Measurements from ENCODE around the gene HNRNPUL1.
A peak's percentile ranks its signal among the peaks of the same experiment; 100 is the strongest.

Gene HNRNPUL1

DNA sequence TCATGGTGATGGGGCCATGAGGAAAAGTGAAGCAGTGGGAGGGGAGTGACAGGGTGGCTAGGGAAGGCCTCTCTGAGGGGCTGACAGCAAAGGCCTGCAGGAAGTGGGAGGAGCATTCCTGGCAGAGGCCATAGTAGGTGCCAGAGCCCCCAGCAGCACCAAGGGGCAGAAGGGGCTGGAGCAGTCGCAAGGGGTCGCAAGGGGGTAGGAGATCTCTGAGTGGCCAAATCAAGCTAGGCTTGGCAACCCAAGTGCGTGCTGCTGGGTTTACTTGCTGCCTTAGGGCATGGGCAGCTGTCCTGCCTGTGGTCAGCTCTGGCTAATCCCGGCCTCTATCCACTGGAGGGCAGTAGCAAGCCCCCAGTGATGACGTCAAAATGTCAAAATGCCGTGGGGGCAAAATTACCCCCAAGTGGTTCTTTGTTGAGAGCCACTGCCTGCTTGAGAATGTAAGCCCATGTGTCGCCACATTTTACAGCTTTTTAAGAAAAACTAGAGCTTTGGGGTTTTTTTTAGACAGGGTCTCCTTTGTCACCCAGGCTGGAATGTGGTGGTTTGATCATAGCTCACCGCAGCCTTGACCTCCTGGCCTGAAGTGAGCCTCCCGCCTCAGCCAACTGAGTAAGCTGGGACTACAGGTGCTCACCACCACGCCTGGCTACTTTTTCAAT lies 57.6 kb downstream of the HNRNPUL1 start:
- no peak overlapping the region for H3K4me3 ChIP-seq (ENCODE audit: low read length in 2 of 2)
- peak overlapping the region; percentile 93 for H3K27ac ChIP-seq (ENCODE audit: low read length)
- no peak overlapping the region for H3K9ac ChIP-seq (ENCODE audit: low read length in 2 of 2)
- no peaks in the 10 kb centered on the region for H3K27me3 ChIP-seq (ENCODE audit: control insufficient read depth in 1 of 2, insufficient read depth in 2 of 2, low read length in 2 of 2)
- peaks cover 48% of the 10 kb centered on the region for H3K4me1 ChIP-seq (ENCODE audit: control insufficient read depth, insufficient read depth, low read length)
- H3K9me3 ChIP-seq (ENCODE audit: control insufficient read depth in 2 of 2, low read length in 2 of 2): no peaks in the 10 kb centered on the region
- H3K36me3 ChIP-seq (ENCODE audit: control insufficient read depth in 2 of 2, insufficient read depth in 2 of 2, low read length in 2 of 2): peaks cover 35 to 38% of the 10 kb centered on the region in 2 donors

DNA sequence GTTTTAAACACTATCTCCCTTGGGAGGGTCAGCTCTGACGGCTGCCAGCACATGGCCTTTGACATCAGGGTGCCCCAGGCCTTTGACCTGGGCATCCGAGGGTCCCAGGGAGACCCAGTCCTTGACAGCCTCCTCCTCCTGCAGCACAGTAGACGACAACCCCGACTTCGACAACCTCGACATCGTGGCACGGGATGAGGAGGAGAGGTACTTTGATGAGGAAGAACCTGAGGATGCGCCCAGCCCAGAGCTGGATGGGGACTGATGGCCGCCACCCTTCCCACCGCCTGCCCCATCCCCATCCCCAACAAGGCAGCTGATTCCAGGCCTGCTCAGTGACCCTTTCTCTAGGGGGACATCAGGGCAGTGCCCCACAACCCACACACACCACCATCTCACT lies 58.3 kb downstream of the HNRNPUL1 start:
- H3K27ac ChIP-seq (ENCODE audit: low read length): peak overlapping the region; percentile 93
- no peaks in the 10 kb centered on the region for H3K27me3 ChIP-seq (ENCODE audit: control insufficient read depth in 1 of 2, insufficient read depth in 2 of 2, low read length in 2 of 2)
- H3K36me3 ChIP-seq (ENCODE audit: control insufficient read depth in 2 of 2, insufficient read depth in 2 of 2, low read length in 2 of 2): peaks cover 28 to 31% of the 10 kb centered on the region in 2 donors
- H3K9me3 ChIP-seq (ENCODE audit: control insufficient read depth in 2 of 2, low read length in 2 of 2): no peaks in the 10 kb centered on the region
- H3K9ac ChIP-seq (ENCODE audit: low read length in 2 of 2): peak overlapping the region in 1 of 2 donors; percentile 39
- no peak overlapping the region for H3K4me3 ChIP-seq (ENCODE audit: low read length in 2 of 2)
- peaks cover 48% of the 10 kb centered on the region for H3K4me1 ChIP-seq (ENCODE audit: control insufficient read depth, insufficient read depth, low read length)

DNA sequence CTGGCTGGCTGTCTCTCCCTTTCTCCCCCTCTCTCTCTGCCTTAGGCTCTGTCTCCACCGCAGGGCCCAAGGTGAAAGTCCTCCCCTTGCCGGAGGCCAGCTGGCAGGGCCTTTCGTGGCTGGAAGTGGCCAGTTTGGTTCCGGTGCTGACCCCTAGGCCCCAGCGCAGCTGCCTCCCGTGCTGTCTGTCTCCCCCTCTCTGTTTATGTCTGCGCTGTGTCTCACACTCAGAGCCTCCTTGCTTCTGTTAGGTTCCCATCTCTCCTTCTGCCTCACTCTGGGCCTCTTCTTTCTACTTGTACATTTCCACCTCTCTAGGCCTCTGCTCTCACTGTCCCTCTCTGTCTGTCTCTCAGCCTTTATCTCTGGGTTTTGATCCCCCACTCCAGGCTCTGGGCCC lies 58.9 kb downstream of the HNRNPUL1 start:
- Histone ChIP-seq H3K27me3 (ENCODE audit: control insufficient read depth in 1 of 2, insufficient read depth in 2 of 2, low read length in 2 of 2) (no peaks in the 10 kb centered on the region), H3K4me3 (ENCODE audit: low read length in 2 of 2) (no peak overlapping the region), H3K9ac (ENCODE audit: low read length in 2 of 2) (peak overlapping the region; percentile 53 to 68), H3K36me3 (ENCODE audit: control insufficient read depth in 2 of 2, insufficient read depth in 2 of 2, low read length in 2 of 2) (peaks cover 29 to 31% of the 10 kb centered on the region in 2 donors), H3K9me3 (ENCODE audit: control insufficient read depth in 2 of 2, low read length in 2 of 2) (no peaks in the 10 kb centered on the region), H3K4me1 (ENCODE audit: control insufficient read depth, insufficient read depth, low read length) (peaks cover 48% of the 10 kb centered on the region), H3K27ac (ENCODE audit: low read length) (peak overlapping the region; percentile 93)

DNA sequence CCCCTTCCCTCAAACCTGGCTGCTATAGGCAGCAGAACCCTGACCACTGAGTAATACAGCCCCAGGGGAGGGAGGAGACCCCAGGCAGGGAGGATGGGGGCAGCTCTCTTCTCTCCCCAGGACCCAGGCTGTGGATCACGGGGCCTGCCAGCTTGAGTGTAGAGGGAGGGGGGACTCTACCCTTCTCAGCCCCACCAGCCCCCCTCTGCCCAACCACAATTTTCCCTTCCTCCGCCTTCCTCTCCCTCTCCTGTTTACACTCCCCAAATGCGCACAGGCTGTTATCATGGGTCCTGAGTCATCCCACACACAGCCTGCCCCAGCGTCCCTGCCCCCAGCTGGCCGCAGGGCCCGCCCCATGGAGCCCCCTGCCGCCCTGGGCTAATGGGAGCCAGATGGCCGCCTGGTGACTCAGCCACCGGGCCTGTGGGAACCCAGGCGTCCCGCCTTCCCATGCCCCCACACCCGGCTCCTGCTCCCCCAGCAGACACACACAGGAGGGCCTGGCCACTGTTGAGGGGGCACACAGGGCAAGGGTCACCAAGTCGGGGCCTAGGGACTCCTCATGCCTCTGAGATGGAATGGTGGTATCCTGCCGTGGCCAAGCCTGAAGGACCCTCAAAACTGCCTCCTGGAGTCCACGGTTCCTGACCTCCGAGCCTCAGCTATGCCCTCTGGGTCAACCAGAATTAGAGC lies 59.4 kb downstream of the HNRNPUL1 start:
- H3K27ac ChIP-seq (ENCODE audit: low read length): peak overlapping the region; percentile 93
- H3K36me3 ChIP-seq (ENCODE audit: control insufficient read depth in 2 of 2, insufficient read depth in 2 of 2, low read length in 2 of 2): peaks cover 32% of the 10 kb centered on the region in 2 donors
- H3K4me3 ChIP-seq (ENCODE audit: low read length in 2 of 2): no peak overlapping the region
- no peaks in the 10 kb centered on the region for H3K27me3 ChIP-seq (ENCODE audit: control insufficient read depth in 1 of 2, insufficient read depth in 2 of 2, low read length in 2 of 2)
- peaks cover 48% of the 10 kb centered on the region for H3K4me1 ChIP-seq (ENCODE audit: control insufficient read depth, insufficient read depth, low read length)
- no peaks in the 10 kb centered on the region for H3K9me3 ChIP-seq (ENCODE audit: control insufficient read depth in 2 of 2, low read length in 2 of 2)
- peak overlapping the region; percentile 53 to 68 for H3K9ac ChIP-seq (ENCODE audit: low read length in 2 of 2)

DNA sequence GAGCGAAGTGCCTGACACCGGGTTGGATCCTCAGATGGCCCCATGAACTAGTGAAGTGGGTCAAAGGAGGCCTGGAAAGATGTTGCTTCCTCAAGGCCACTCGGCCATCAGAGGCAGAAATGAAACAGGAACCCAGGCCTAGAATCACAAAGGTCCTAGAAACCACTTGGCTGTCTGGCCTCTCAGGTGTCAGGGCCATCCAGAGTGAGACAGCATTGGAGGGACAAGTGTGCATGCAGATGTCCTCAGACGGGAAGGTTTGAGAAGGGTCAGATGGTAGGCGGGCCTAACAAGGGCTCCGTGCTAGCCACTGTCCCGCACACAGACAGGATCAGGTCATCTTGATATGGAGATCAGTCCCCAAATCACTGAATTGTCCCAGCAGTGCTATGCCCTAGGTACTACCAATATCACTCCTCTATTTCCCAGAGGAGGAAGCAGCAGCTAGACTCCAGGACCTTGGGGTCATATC lies 60.1 kb downstream of the HNRNPUL1 start:
- Histone ChIP-seq H3K27ac (ENCODE audit: low read length) (peak overlapping the region; percentile 93), H3K9me3 (ENCODE audit: control insufficient read depth in 2 of 2, low read length in 2 of 2) (no peaks in the 10 kb centered on the region), H3K27me3 (ENCODE audit: control insufficient read depth in 1 of 2, insufficient read depth in 2 of 2, low read length in 2 of 2) (no peaks in the 10 kb centered on the region), H3K4me3 (ENCODE audit: low read length in 2 of 2) (peak overlapping the region in 1 of 2 donors; percentile 70), H3K36me3 (ENCODE audit: control insufficient read depth in 2 of 2, insufficient read depth in 2 of 2, low read length in 2 of 2) (peaks cover 26 to 29% of the 10 kb centered on the region in 2 donors), H3K4me1 (ENCODE audit: control insufficient read depth, insufficient read depth, low read length) (peaks cover 48% of the 10 kb centered on the region), H3K9ac (ENCODE audit: low read length in 2 of 2) (peak overlapping the region; percentile 25 to 36)

DNA sequence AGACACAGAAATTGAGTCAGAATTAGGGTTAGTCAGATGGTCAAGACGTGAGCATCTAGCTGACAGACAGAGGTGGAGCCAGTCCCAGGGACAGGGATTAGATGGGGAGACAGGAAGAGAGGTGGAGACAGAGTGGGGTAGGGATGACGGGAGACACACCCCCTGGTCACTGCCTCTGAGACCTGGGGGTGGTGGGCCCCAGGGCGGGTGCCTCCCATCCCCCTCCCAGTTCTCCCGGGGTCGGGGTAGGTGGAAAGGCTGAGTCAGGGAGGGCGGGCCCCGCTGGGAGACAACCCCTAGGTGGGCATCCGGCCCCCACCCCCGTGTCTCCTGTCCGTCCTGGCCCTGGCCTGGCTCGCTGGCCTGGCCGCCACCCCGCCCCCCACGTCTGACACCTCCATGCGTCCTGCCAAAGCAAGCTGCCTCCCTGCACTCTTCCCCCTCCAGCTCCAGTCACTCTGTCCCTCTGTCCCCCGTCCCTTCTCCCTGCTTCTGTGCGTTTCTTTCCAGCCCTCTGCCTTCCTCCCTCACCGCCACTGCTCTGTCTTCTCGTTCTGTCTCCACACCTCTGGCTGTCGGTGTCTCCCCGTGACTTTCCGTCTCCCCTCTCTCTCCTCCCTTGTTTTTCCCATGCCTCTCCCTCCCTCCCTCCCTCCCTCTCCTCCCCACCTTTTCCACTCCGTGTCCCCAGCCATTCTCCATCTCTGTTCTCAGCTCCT lies 60.9 kb downstream of the HNRNPUL1 start:
- H3K27me3 ChIP-seq (ENCODE audit: control insufficient read depth in 1 of 2, insufficient read depth in 2 of 2, low read length in 2 of 2): no peaks in the 10 kb centered on the region
- peak overlapping the region; percentile 44 to 68 for H3K9ac ChIP-seq (ENCODE audit: low read length in 2 of 2)
- H3K4me3 ChIP-seq (ENCODE audit: low read length in 2 of 2): peak overlapping the region; percentile 38 to 70
- peaks cover 18 to 25% of the 10 kb centered on the region in 2 donors for H3K36me3 ChIP-seq (ENCODE audit: control insufficient read depth in 2 of 2, insufficient read depth in 2 of 2, low read length in 2 of 2)
- no peaks in the 10 kb centered on the region for H3K9me3 ChIP-seq (ENCODE audit: control insufficient read depth in 2 of 2, low read length in 2 of 2)
- H3K4me1 ChIP-seq (ENCODE audit: control insufficient read depth, insufficient read depth, low read length): peaks cover 48% of the 10 kb centered on the region
- H3K27ac ChIP-seq (ENCODE audit: low read length): peak overlapping the region; percentile 93

DNA sequence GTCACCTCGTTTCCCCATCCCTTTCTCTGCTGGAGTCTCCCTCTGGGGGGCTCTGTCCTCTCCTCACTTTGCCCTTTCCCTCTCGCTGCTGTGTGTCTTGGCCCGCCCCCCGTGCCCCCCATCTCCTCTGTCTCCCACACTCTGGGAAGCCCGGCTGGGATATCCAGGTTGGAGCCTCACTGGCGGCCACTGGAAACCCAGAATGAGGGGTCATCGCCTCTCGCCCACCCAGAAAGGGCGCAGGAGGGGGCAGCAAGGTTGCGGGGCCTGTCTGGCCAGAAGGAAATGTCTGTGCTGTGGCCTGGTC lies 61.4 kb downstream of the HNRNPUL1 start:
- peaks cover 13 to 24% of the 10 kb centered on the region in 2 donors for H3K36me3 ChIP-seq (ENCODE audit: control insufficient read depth in 2 of 2, insufficient read depth in 2 of 2, low read length in 2 of 2)
- peak overlapping the region; percentile 93 for H3K27ac ChIP-seq (ENCODE audit: low read length)
- H3K4me1 ChIP-seq (ENCODE audit: control insufficient read depth, insufficient read depth, low read length): peaks cover 48% of the 10 kb centered on the region
- H3K9me3 ChIP-seq (ENCODE audit: control insufficient read depth in 2 of 2, low read length in 2 of 2): no peaks in the 10 kb centered on the region
- H3K9ac ChIP-seq (ENCODE audit: low read length in 2 of 2): peak overlapping the region; percentile 42 to 50
- H3K27me3 ChIP-seq (ENCODE audit: control insufficient read depth in 1 of 2, insufficient read depth in 2 of 2, low read length in 2 of 2): no peaks in the 10 kb centered on the region
- H3K4me3 ChIP-seq (ENCODE audit: low read length in 2 of 2): peak overlapping the region in 1 of 2 donors; percentile 70

DNA sequence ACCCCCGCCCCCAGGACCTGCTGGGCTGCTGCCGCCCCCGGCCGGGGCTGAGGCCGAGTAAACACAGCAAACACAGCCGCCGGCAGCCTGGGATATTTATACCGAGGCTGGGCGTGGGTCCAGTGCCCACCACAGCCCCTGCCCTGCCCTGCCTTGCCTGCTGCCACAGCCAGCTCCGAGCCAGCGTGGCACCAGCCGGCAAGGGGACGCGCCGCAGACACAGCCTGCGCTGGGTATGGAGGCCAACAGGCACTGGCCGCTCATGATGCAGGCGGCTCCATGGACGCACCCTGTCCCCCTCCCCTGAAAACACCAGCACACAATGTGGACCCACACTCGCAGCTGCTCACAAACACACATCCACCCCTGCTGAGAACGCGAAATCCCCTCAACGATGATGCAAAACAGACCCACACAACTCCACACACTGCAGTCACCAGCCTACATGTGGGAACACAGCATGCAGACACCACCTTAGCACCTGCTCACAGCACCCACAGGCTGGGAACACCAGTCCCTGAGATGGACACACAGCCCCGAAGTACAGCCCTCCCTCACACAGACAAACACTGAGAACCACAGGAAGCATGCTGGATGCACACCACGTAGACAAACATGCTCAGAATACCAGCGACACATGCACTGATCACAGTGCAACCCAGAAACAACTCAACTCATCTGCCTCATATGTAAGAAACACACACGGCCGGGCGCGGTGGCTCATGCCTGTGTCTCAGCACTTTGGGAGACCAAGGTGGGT lies 62.0 kb downstream of the HNRNPUL1 start:
- Histone ChIP-seq H3K27me3 (ENCODE audit: control insufficient read depth in 1 of 2, insufficient read depth in 2 of 2, low read length in 2 of 2) (no peaks in the 10 kb centered on the region), H3K9ac (ENCODE audit: low read length in 2 of 2) (peak overlapping the region; percentile 47 to 50), H3K4me3 (ENCODE audit: low read length in 2 of 2) (peak overlapping the region; percentile 21 to 70), H3K36me3 (ENCODE audit: control insufficient read depth in 2 of 2, insufficient read depth in 2 of 2, low read length in 2 of 2) (peaks cover 12 to 21% of the 10 kb centered on the region in 2 donors), H3K4me1 (ENCODE audit: control insufficient read depth, insufficient read depth, low read length) (peaks cover 48% of the 10 kb centered on the region), H3K27ac (ENCODE audit: low read length) (peak overlapping the region; percentile 93), H3K9me3 (ENCODE audit: control insufficient read depth in 2 of 2, low read length in 2 of 2) (no peaks in the 10 kb centered on the region)

DNA sequence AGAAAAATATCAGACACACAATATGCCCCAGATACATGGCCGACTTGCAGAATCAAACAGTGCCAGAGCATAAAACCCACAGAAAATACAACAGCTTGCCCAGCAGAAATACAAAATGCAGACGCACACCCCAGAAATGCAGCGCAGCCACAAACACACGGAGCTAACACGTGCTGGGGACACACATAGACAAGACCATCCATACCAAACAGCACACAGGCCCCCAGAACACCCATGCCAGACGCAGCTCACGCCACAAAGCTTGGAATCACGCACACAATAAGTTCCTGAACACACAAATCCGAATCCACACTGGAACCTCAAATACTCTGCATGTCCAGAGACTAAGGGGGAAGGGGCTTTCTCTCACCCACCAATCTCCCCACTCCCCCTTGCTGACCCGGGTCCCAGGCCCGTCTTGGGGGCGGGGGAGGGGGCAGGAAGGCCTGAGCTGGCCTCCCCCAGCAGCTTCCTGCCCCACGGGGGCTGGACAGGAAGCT lies 63.0 kb downstream of the HNRNPUL1 start:
- Histone ChIP-seq H3K9ac (ENCODE audit: low read length in 2 of 2) (no peak overlapping the region), H3K27me3 (ENCODE audit: control insufficient read depth in 1 of 2, insufficient read depth in 2 of 2, low read length in 2 of 2) (no peaks in the 10 kb centered on the region), H3K36me3 (ENCODE audit: control insufficient read depth in 2 of 2, insufficient read depth in 2 of 2, low read length in 2 of 2) (peaks cover 10 to 26% of the 10 kb centered on the region in 2 donors), H3K4me3 (ENCODE audit: low read length in 2 of 2) (no peak overlapping the region), H3K27ac (ENCODE audit: low read length) (no peak overlapping the region), H3K4me1 (ENCODE audit: control insufficient read depth, insufficient read depth, low read length) (peaks cover 42% of the 10 kb centered on the region), H3K9me3 (ENCODE audit: control insufficient read depth in 2 of 2, low read length in 2 of 2) (no peaks in the 10 kb centered on the region)

DNA sequence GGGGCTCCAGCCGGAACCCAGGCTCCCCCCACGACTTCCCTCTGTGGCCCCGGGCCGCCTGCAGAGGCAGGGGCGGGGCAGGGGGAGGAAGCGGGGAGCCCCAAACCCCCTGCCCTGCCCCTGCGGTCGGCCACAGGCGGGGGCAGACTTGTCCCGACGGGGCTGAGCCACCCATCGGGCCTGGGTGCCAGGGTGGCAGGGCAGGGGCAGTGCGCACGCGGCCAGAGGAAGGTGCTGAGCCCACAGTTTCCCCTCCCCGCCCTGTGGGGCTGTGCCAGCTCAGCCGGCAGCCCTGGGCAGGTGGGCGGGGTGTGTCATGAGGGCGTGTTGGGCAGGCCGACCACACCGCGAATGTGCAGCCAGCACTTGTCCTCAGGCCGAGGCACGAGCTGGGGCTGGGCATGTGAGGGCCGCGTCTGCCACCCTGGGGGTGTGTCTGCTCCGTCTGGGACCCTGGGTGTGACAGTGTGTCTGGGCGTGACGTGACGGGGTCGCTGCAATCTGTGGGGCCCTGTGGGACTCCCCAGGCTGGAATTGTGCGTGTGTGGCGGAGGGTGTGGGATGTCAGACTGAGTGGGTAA lies 63.5 kb downstream of the HNRNPUL1 start:
- H3K9me3 ChIP-seq (ENCODE audit: control insufficient read depth in 2 of 2, low read length in 2 of 2): no peaks in the 10 kb centered on the region
- H3K9ac ChIP-seq (ENCODE audit: low read length in 2 of 2): no peak overlapping the region
- peak overlapping the region in 1 of 2 donors; percentile 29 for H3K4me3 ChIP-seq (ENCODE audit: low read length in 2 of 2)

More for the DNA sequence above, 63.5 kb downstream of the HNRNPUL1 start:
- Histone ChIP-seq H3K27me3 (ENCODE audit: control insufficient read depth in 1 of 2, insufficient read depth in 2 of 2, low read length in 2 of 2) (no peaks in the 10 kb centered on the region), H3K27ac (ENCODE audit: low read length) (no peak overlapping the region), H3K4me1 (ENCODE audit: control insufficient read depth, insufficient read depth, low read length) (peaks cover 36% of the 10 kb centered on the region), H3K36me3 (ENCODE audit: control insufficient read depth in 2 of 2, insufficient read depth in 2 of 2, low read length in 2 of 2) (peaks cover 5 to 23% of the 10 kb centered on the region in 2 donors)

Data from stomach smooth muscle (tissue), 2 donors.